PC-9 (cell line): ENCODE results near the gene PARN. TPM values are rescaled to one million over a fixed set of nuclear protein-coding genes. Genes with fewer than 3 reads are reported as not detected.

Experiments
- BruUV-seq: library from RNA; stranded (reverse); fragments of 400-500 nt; replicated peaks from 2 replicates; lab custom pipeline; 2021; lab: Mats Ljungman, UMichigan
- CTCF ChIA-PET: fragments of 300-600 bp; sonication (Branson Sonifier 250); formaldehyde crosslinking; loops from one replicate; lab custom pipeline; 2022; ENCODE audit warnings: antibody characterized with exemption; lab: Charles Lee
- POLR2A ChIA-PET: fragments of 300-600 bp; sonication (Branson Sonifier 250); formaldehyde crosslinking; loops from one replicate; lab custom pipeline; 2022; ENCODE audit warnings: antibody characterized with exemption; ENCODE audit not compliant: unreplicated experiment; lab: Charles Lee
- DNase-seq, 2 experiments: peaks; one replicate each; pipeline versions ENCODE4 v3.0.0 to v3.0.0-alpha.2; 2015 to 2022; ENCODE audit warnings: mixed read lengths in 1 of 2
- H2AFZ ChIP-seq: fragments of 200-600 bp; sonication (generic); 2 replicates; pipeline ENCODE4 v1.8.1; 2017; ENCODE audit warnings: antibody characterized with exemption
- H3F3A ChIP-seq: fragments of 200-600 bp; sonication (generic); 2 replicates; pipeline ENCODE4 v1.8.1; 2017; ENCODE audit warnings: antibody characterized with exemption, mild to moderate bottlenecking, low read depth; ENCODE audit not compliant: insufficient read depth
- H3K27ac ChIP-seq: fragments of 200-600 bp; sonication (generic); 2 replicates; pipeline ENCODE4 v1.6.1; 2016; ENCODE audit warnings: mixed run types
- H3K27me3 ChIP-seq: fragments of 200-600 bp; sonication (generic); 2 replicates; pipeline ENCODE4 v1.6.1; 2016; ENCODE audit warnings: low read depth, mixed run types; ENCODE audit not compliant: insufficient read depth
- H3K36me3 ChIP-seq: fragments of 200-600 bp; sonication (generic); 2 replicates; pipeline ENCODE4 v1.6.1; 2016; ENCODE audit warnings: low read depth, mixed run types
- H3K4me1 ChIP-seq: fragments of 200-600 bp; sonication (generic); replicated peaks from 2 replicates; pipeline ENCODE4 v1.6.1; 2016; ENCODE audit warnings: mixed run types; ENCODE audit not compliant: insufficient read depth
- H3K4me2 ChIP-seq: fragments of 200-600 bp; sonication (generic); 2 replicates; pipeline ENCODE4 v1.6.1; 2017; ENCODE audit warnings: mixed run types
- H3K4me3 ChIP-seq: fragments of 200-600 bp; sonication (generic); 2 replicates; pipeline ENCODE4 v1.6.1; 2016; ENCODE audit warnings: mixed run types
- H3K79me2 ChIP-seq: fragments of 200-600 bp; sonication (generic); 2 replicates; pipeline ENCODE4 v1.6.1; 2017; ENCODE audit warnings: low read depth, mixed run types
- H3K9me2 ChIP-seq: fragments of 200-600 bp; sonication (generic); 2 replicates; pipeline ENCODE4 v1.8.1; 2017; ENCODE audit warnings: mild to moderate bottlenecking; ENCODE audit not compliant: insufficient read depth
- H3K9me3 ChIP-seq: fragments of 200-600 bp; sonication (generic); 2 replicates; pipeline ENCODE4 v1.8.1; 2016; ENCODE audit warnings: low read depth; ENCODE audit not compliant: insufficient read depth
- H4K20me1 ChIP-seq: fragments of 200-600 bp; sonication (generic); 2 replicates; pipeline ENCODE4 v1.8.1; 2017; ENCODE audit not compliant: insufficient read depth
- CTCF ChIP-seq: fragments of 200-600 bp; sonication (generic); conservative IDR thresholded peaks from 2 replicates; pipeline ENCODE4 v1.6.1; 2017; ENCODE audit warnings: mixed run types, antibody characterized with exemption, mild to moderate bottlenecking, moderate library complexity
- EZH2 ChIP-seq: fragments of 200-600 bp; sonication (generic); IDR thresholded peaks from 2 replicates; pipeline ENCODE4 v1.8.0; 2017; ENCODE audit warnings: antibody characterized with exemption, low read depth
- intact Hi-C: fragments of 100-400 bp; cut with micrococcal nuclease; formaldehyde crosslinking; loops from one replicate; pipeline ENCODE4 v1.10.0; 2022; ENCODE audit not compliant: unreplicated experiment
- total RNA-seq: library from RNA; stranded (reverse); gene quantifications from 2 replicates; pipeline ENCODE4 v1.2.3, GENCODE V29; 2021

PARN gene
- total RNA-seq, 1 experiment from 2014 or later: 53.0 TPM

- CTCF ChIA-PET: interaction anchor here (0.6 kb wide), 1 partner anchor 39 kb away, joined by 10 read pairs; no protein-coding TSS in a partner anchor
- 0 out of 2 replicates have a peak overlapping the region, but pooled peaks have one; percentile 14 for H3K27ac ChIP-seq
- H3K9me2 ChIP-seq: no peaks in the 10 kb centered on the region
- POLR2A ChIA-PET: interaction anchor here (0.7 kb wide), 1 partner anchor 24 kb away, joined by 9 read pairs; no protein-coding TSS in a partner anchor
- H3K27me3 ChIP-seq: no peaks in the 10 kb centered on the region
- no peaks in the 10 kb centered on the region for H3K36me3 ChIP-seq
- H2AFZ ChIP-seq: no peak overlapping the region
- H3K79me2 ChIP-seq: peaks cover 17% of the 10 kb centered on the region
- TF ChIP-seq EZH2 (no peak), CTCF (peak; percentile 30; the same call in 1 of the 2 replicates)
- H3K4me1 ChIP-seq: peaks cover 40% of the 10 kb centered on the region
- DNase-seq: no peak
- no peaks in the 10 kb centered on the region for H4K20me1 ChIP-seq
- no peak overlapping the region for H3K4me2 ChIP-seq
- H3K9me3 ChIP-seq: no peaks in the 10 kb centered on the region
- no peak overlapping the region for H3K4me3 ChIP-seq
- peaks cover 26% of the 10 kb centered on the region for H3F3A ChIP-seq
- intact Hi-C loops: loop anchor here (5.0 kb wide), 1 partner anchor 187 kb away; no protein-coding TSS in a partner anchor
- BruUV-seq: no TSS peak
Measured at GRCh38 chr16:14489460-14489859, 140.6 kb downstream of the PARN start.

- Histone ChIP-seq H3K4me1 (peaks cover 40% of the 10 kb centered on the region), H3F3A (peaks cover 26% of the 10 kb centered on the region), H3K9me2 (no peaks in the 10 kb centered on the region), H2AFZ (no peak overlapping the region), H3K4me3 (peak overlapping the region; percentile 47; the same call in 1 of the 2 replicates), H3K36me3 (no peaks in the 10 kb centered on the region), H3K79me2 (peaks cover 17% of the 10 kb centered on the region), H3K27ac (peak overlapping the region; percentile 81), H3K9me3 (no peaks in the 10 kb centered on the region), H4K20me1 (no peaks in the 10 kb centered on the region), H3K4me2 (peak overlapping the region; percentile 80), H3K27me3 (no peaks in the 10 kb centered on the region)
- CTCF ChIA-PET: no interaction called here
- TF ChIP-seq CTCF: no peak
- no peak for TF ChIP-seq EZH2
- no TSS peak for BruUV-seq
- POLR2A ChIA-PET: interaction anchor here (0.6 kb wide), 1 partner anchor 14 kb away, joined by 3 read pairs; no protein-coding TSS in a partner anchor
- intact Hi-C loops: loop anchor here (2.0 to 5.0 kb wide), 2 partner anchors 41 to 185 kb away; no protein-coding TSS in a partner anchor
- DNase-seq: no peak
Measured at GRCh38 chr16:14487579-14487978, 142.5 kb downstream of the PARN start.

- BruUV-seq: TSS peak; percentile 80
Measured at GRCh38 chr16:14486520-14487303, 143.3 kb downstream of the PARN start.

More at GRCh38 chr16:14486520-14487303, 143.3 kb downstream of the PARN start:
- intact Hi-C loops: loop anchor here (1.0 to 5.0 kb wide), 4 partner anchors 15 to 184 kb away; no protein-coding TSS in a partner anchor
- H3K27ac ChIP-seq: peak overlapping the region; percentile 81
- no peaks in the 10 kb centered on the region for H4K20me1 ChIP-seq
- TF ChIP-seq EZH2 (no peak), CTCF (no peak)
- peak overlapping the region; percentile 47; the same call in 1 of the 2 replicates for H3K4me3 ChIP-seq
- no peaks in the 10 kb centered on the region for H3K27me3 ChIP-seq
- ChIA-PET CTCF (interaction anchor here (0.6 to 1.0 kb wide), 2 partner anchors 11 to 17 kb away, joined by 3 read pairs; no protein-coding TSS in a partner anchor), POLR2A (interaction anchor here (0.5 to 0.7 kb wide), 4 partner anchors 15 to 157 kb away, joined by 3 to 10 read pairs (median 4); no protein-coding TSS in a partner anchor)
- peaks cover 17% of the 10 kb centered on the region for H3K79me2 ChIP-seq
- H2AFZ ChIP-seq: no peak overlapping the region
- H3K9me2 ChIP-seq: no peaks in the 10 kb centered on the region
- H3K4me2 ChIP-seq: peak overlapping the region; percentile 80
- H3F3A ChIP-seq: peaks cover 26% of the 10 kb centered on the region
- H3K4me1 ChIP-seq: peaks cover 40% of the 10 kb centered on the region
- H3K9me3 ChIP-seq: no peaks in the 10 kb centered on the region
- H3K36me3 ChIP-seq: no peaks in the 10 kb centered on the region
- peak; percentile 79 to 89 for DNase-seq
